Urinary bladder (tissue), 4 donors: ENCODE measurements around the gene CD8B2. TPM values are rescaled to one million over a fixed set of nuclear protein-coding genes. Genes with fewer than 3 reads are reported as not detected.
A peak's percentile ranks its signal among the peaks of the same experiment; 100 is the strongest.

Experiments used
- DNase-seq: peaks from one replicate; pipeline ENCODE4 v3.0.0-alpha.2; 2015; ENCODE audit errors: extremely low spot score
- H3K27ac ChIP-seq: one replicate; pipeline ENCODE4 v1.5.1; 2013; ENCODE audit warnings: low read depth, mild to moderate bottlenecking, moderate library complexity
- H3K36me3 ChIP-seq: one replicate; pipeline ENCODE4 v1.6.1; 2013; ENCODE audit warnings: mild to moderate bottlenecking, moderate library complexity; ENCODE audit not compliant: insufficient read depth
- H3K4me1 ChIP-seq: one replicate; pipeline ENCODE4 v1.6.1; 2013; ENCODE audit warnings: mild to moderate bottlenecking, moderate library complexity; ENCODE audit not compliant: insufficient read depth
- H3K4me3 ChIP-seq: one replicate; pipeline ENCODE4 v1.5.1; 2013; ENCODE audit warnings: low read depth, low read length
- WGBS: extraction: QIAGEN DNeasy Blood & Tissue Kit; methylation state at CpG from one replicate; pipeline ENCODE4 v1.1.7; 2013; 5-methylcytosine and 5-hydroxymethylcytosine counted together
- polyA plus RNA-seq: library from polyadenylated mRNA; stranded (reverse); fragments of 200-250 nt; gene quantifications from one replicate; pipeline ENCODE4 v1.2.3, GENCODE V29; 2013
- total RNA-seq: library from RNA; depleted of rRNA; stranded (reverse); fragments of >200 nt; gene quantifications from one replicate; pipeline ENCODE4 v1.2.3, GENCODE V29; 2014
- donor health status: healthy with polysubstance abuse.
- donor health status: healthy.

The CD8B2 gene
- total and polyA plus RNA-seq, 2 donors, result 0.37 to 1.8 TPM

- Histone ChIP-seq H3K4me3 (no peak overlapping the region), H3K27ac (no peak overlapping the region), H3K36me3 (no peaks in the 10 kb centered on the region), H3K4me1 (no peaks in the 10 kb centered on the region)
- no peak for DNase-seq
- 80% methylated on average over 9 of the region's 9 CpGs for WGBS
Observed at GRCh38 chr2:106521016-106521415, 33.9 kb downstream of the CD8B2 start.

DNA sequence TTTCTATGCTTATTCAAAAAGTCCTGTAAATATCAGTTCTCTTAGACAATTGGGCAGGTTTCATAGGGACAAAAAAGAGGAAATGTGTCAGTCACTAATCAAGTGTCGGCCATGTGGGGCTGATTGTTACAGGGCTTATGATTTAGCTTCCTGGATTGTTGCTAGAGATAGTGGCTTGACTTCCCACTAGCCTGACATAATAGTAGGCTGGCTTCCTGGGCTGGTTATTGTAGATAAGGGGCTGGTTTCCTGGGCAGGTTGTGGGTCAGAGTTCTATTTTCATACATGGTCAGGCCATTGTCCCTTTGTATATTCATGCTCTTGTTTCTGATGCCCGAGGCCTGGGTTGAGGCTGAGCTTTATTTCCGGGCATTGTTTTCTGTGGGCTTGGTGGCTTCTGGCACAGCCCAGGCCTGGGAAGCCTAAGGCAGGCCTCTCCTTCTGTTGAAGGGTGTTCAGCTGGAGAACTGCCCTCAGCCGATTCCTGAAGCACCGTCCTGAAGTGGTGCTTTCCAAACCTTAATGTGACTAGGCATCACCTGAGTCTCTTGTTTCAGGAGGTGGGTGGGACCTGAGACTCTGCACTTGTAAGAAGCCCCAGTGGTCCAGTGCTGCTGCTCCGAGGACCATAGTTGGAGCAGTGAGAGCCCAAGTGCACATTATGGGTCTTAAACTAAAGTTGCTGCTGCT is 37.0 kb downstream of the CD8B2 start:
- Histone ChIP-seq H3K4me1 (no peaks in the 10 kb centered on the region), H3K27ac (no peak overlapping the region), H3K4me3 (no peak overlapping the region), H3K36me3 (no peaks in the 10 kb centered on the region)
- 96% methylated on average over 6 of the region's 6 CpGs for WGBS
- DNase-seq, result no peak

- H3K4me1 ChIP-seq, result no peaks in the 10 kb centered on the region
- H3K36me3 ChIP-seq, result no peaks in the 10 kb centered on the region
- DNase-seq, result no peak
- WGBS, result 49% methylated on average over 2 of the region's 2 CpGs
- no peak overlapping the region for H3K27ac ChIP-seq
- H3K4me3 ChIP-seq, result no peak overlapping the region
Observed at GRCh38 chr2:106530866-106531265, 43.7 kb downstream of the CD8B2 start.

GRCh38 chr2:106531676-106532214 is 44.6 kb downstream of the CD8B2 start:
- DNase-seq, result no peak
- 86% methylated on average over 7 of the region's 7 CpGs for WGBS
- H3K27ac ChIP-seq, result no peak overlapping the region

GRCh38 chr2:106532236-106532635 is 45.1 kb downstream of the CD8B2 start:
- no peak overlapping the region for H3K4me3 ChIP-seq
- H3K36me3 ChIP-seq, result no peaks in the 10 kb centered on the region
- 91% methylated on average over 3 of the region's 3 CpGs for WGBS
- no peaks in the 10 kb centered on the region for H3K4me1 ChIP-seq
- DNase-seq, result no peak
- H3K27ac ChIP-seq, result no peak overlapping the region

More at GRCh38 chr2:106531676-106532214, 44.6 kb downstream of the CD8B2 start:
- H3K4me3 ChIP-seq, result no peak overlapping the region
- H3K36me3 ChIP-seq, result no peaks in the 10 kb centered on the region
- no peaks in the 10 kb centered on the region for H3K4me1 ChIP-seq

- DNase-seq, result no peak
- Histone ChIP-seq H3K4me3 (no peak overlapping the region), H3K36me3 (no peaks in the 10 kb centered on the region), H3K27ac (no peak overlapping the region), H3K4me1 (no peaks in the 10 kb centered on the region)
- 70% methylated on average over 6 of the region's 6 CpGs for WGBS
Observed at GRCh38 chr2:106534471-106534870, 47.3 kb downstream of the CD8B2 start.

- H3K36me3 ChIP-seq, result no peaks in the 10 kb centered on the region
- H3K4me1 ChIP-seq, result no peaks in the 10 kb centered on the region
- H3K27ac ChIP-seq, result no peak overlapping the region
- no peak for DNase-seq
- no peak overlapping the region for H3K4me3 ChIP-seq
- WGBS, result 90% methylated on average over 3 of the region's 3 CpGs
Observed at GRCh38 chr2:106536490-106536889, 49.3 kb downstream of the CD8B2 start.

GRCh38 chr2:106537047-106537446 is 49.9 kb downstream of the CD8B2 start:
- Histone ChIP-seq H3K27ac (no peak overlapping the region), H3K4me3 (no peak overlapping the region), H3K36me3 (no peaks in the 10 kb centered on the region), H3K4me1 (no peaks in the 10 kb centered on the region)
- no peak for DNase-seq
- WGBS, result 61% methylated on average over 4 of the region's 4 CpGs

GRCh38 chr2:106537791-106538191 is 50.6 kb downstream of the CD8B2 start:
- WGBS, result 87% methylated on average over 10 of the region's 10 CpGs
- Histone ChIP-seq H3K4me1 (no peaks in the 10 kb centered on the region), H3K27ac (no peak overlapping the region), H3K4me3 (no peak overlapping the region), H3K36me3 (no peaks in the 10 kb centered on the region)
- no peak for DNase-seq

DNA sequence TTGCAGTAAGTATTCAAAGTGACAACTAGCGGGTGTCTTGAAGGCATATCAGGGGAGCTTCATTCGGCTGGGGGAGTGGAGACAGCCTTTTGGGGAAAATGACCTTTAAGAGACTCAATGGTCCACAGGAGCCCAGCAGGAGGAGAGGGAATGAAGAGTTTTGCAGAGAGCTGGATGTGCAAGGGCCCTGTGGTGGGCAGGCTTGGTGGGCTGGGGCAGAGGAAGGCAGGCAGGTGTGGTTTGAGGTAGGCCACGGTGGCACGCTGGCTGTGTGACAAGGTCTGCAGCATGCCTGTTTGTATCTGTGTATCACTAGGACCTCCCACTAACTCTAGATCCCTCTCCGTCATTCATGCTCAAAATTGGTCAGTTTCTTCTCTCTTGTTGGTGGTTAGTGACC is 53.7 kb downstream of the CD8B2 start:
- DNase-seq, result no peak
- WGBS, result 93% methylated on average over 5 of the region's 5 CpGs
- no peak overlapping the region for H3K4me3 ChIP-seq
- H3K4me1 ChIP-seq, result no peaks in the 10 kb centered on the region
- H3K27ac ChIP-seq, result no peak overlapping the region
- H3K36me3 ChIP-seq, result no peaks in the 10 kb centered on the region

DNA sequence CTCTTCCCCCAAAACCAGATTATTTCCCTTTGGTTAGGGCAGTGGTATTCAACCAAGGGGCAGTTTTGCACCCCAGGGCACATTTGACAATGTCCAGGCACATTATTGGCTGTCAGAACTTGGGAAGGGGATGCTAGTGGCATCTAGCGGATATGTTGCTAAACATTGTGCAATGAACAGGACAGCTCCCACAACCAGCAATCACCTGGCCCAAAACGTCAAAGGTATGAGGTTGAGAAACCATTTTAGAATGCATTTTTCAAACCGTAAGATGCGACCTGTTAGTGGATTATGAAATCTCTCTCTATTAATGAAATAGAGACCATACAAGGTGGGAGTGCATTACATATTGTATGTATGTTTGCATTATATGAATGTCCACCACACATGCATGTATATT is 54.2 kb downstream of the CD8B2 start:
- DNase-seq, result no peak
- H3K4me1 ChIP-seq, result no peaks in the 10 kb centered on the region
- WGBS, result 91% methylated on average over 4 of the region's 4 CpGs
- H3K27ac ChIP-seq, result no peak overlapping the region
- H3K4me3 ChIP-seq, result no peak overlapping the region
- no peaks in the 10 kb centered on the region for H3K36me3 ChIP-seq

DNA sequence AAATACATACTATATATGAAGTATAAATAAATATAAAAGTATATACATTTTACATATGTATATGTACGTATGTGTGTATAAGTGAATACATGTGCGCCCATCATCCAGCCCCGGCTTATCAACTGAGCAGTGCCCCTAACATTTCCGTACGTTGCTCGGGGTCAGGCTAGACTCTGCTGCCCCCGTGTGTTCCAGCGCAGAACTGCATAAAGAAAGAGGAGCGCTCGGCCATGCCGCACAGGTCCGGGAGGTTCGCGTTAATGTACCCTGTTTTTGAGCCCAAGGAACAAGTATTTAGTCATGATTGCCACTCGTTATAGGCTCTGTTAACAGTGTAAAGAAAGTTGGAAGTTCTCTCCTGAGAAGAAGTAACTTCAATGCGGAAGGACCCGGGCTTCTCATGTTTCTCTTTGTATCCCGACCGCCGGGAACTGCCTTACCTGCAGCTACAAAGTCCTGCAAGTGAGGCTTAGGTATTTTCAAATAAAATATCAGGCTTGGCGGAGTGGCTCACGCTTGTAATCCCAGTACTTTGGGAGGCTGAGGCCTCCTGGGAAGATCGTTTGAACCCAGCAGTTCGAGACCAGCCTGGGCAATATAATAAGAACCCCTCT is 55.7 kb downstream of the CD8B2 start:
- no peak overlapping the region for H3K4me3 ChIP-seq
- peak; percentile 48 for DNase-seq

DNA sequence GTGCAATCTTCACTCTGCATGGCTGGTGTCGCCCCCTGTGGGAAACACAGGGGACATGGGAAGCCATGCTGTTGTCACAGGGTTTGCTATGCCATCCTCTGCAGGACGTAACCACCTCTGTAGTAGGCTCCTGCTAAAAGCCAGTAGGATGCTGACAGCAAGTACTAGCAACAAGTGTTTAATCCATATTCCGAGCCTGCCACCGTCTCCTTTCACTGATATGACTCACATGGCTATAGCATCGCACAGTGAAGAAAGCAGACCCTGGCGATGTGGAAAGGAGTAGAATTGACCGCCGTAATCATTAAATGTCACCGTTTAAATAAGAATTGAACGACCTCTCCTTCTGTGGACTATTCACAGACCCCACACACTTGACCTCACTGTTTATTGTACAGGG is 57.8 kb downstream of the CD8B2 start:
- Histone ChIP-seq H3K4me3 (no peak overlapping the region), H3K36me3 (no peaks in the 10 kb centered on the region), H3K27ac (no peak overlapping the region), H3K4me1 (no peaks in the 10 kb centered on the region)
- DNase-seq, result no peak
- 94% methylated on average over 10 of the region's 10 CpGs for WGBS

More for the DNA sequence above, 55.7 kb downstream of the CD8B2 start:
- Histone ChIP-seq H3K36me3 (no peaks in the 10 kb centered on the region), H3K27ac (no peak overlapping the region), H3K4me1 (no peaks in the 10 kb centered on the region)
- WGBS, result 13% methylated on average over 24 of the region's 24 CpGs

DNA sequence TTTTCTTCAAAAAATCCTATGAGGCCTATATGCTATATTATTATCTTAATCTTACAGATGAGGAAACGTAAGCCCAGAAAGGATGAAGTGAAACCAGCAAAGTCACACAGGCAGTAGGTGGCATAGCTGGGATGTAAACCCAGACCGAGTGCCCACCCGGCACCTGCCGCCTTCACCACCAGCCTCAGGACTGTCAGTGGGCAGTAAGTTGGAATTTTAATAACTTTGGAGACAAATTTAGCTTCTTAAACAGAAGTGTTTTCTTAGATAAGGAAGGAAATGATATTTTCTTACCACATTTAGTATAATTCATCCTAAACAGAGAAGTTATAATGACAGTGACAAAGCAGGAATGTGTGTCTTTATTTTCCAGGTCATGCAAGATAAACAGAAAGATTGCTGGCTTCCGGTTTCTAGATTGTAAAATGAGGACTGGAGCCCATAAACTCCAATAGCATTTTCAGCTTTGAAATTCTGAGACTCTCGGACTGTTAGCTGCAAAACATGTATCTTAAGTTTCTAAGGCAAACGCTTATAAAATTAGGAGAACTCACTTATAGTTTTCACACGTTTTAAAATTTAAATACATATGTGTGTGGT is 59.3 kb downstream of the CD8B2 start:
- no peak for DNase-seq
- WGBS, result 53% methylated on average over 8 of the region's 8 CpGs
- H3K4me3 ChIP-seq, result no peak overlapping the region
- no peaks in the 10 kb centered on the region for H3K36me3 ChIP-seq
- no peaks in the 10 kb centered on the region for H3K4me1 ChIP-seq
- no peak overlapping the region for H3K27ac ChIP-seq
